HUES48 (cell line): ENCODE measurements around the gene KCNJ16.

Source experiments
- H3K27ac ChIP-seq: one replicate; pipeline ENCODE4 v1.7.0; 2013; ENCODE audit warnings: low read depth, low read length, inconsistent platforms
- H3K27me3 ChIP-seq: 2 replicates; pipeline ENCODE4 v1.6.1; 2013; ENCODE audit warnings: mild to moderate bottlenecking, low read length; ENCODE audit not compliant: control insufficient read depth, insufficient read depth
- H3K36me3 ChIP-seq: 2 replicates; pipeline ENCODE4 v1.6.1; 2013; ENCODE audit warnings: low read length; ENCODE audit not compliant: control insufficient read depth, insufficient read depth
- H3K4me1 ChIP-seq: 2 replicates; pipeline ENCODE4 v1.6.1; 2013; ENCODE audit warnings: mild to moderate bottlenecking, low read length; ENCODE audit not compliant: control insufficient read depth, insufficient read depth
- H3K4me3 ChIP-seq: 2 replicates; pipeline ENCODE4 v1.5.1; 2013; ENCODE audit warnings: mild to moderate bottlenecking, low read depth, low read length
- H3K9ac ChIP-seq: 2 replicates; pipeline ENCODE4 v1.6.1; 2013; ENCODE audit warnings: mild to moderate bottlenecking, low read depth, low read length, moderate library complexity
- H3K9me3 ChIP-seq: 2 replicates; pipeline ENCODE4 v1.6.1; 2013; ENCODE audit warnings: low read length; ENCODE audit not compliant: control insufficient read depth, insufficient read depth

KCNJ16 gene

GRCh38 chr17:70157151-70157550 is 82.1 kb downstream of the KCNJ16 start:
- Histone ChIP-seq H3K4me3 (no peak overlapping the region), H3K27me3 (no peaks in the 10 kb centered on the region), H3K4me1 (no peaks in the 10 kb centered on the region), H3K27ac (no peak overlapping the region), H3K36me3 (no peaks in the 10 kb centered on the region), H3K9me3 (no peaks in the 10 kb centered on the region), H3K9ac (no peak overlapping the region)

GRCh38 chr17:70158180-70158579 is 83.2 kb downstream of the KCNJ16 start:
- H3K4me1 ChIP-seq, result no peaks in the 10 kb centered on the region
- H3K27me3 ChIP-seq, result no peaks in the 10 kb centered on the region
- H3K4me3 ChIP-seq, result no peak overlapping the region
- H3K9me3 ChIP-seq, result no peaks in the 10 kb centered on the region
- H3K9ac ChIP-seq, result no peak overlapping the region
- no peaks in the 10 kb centered on the region for H3K36me3 ChIP-seq
- H3K27ac ChIP-seq, result no peak overlapping the region

GRCh38 chr17:70158591-70158990 is 83.6 kb downstream of the KCNJ16 start:
- H3K27ac ChIP-seq, result no peak overlapping the region
- no peaks in the 10 kb centered on the region for H3K36me3 ChIP-seq
- H3K9ac ChIP-seq, result no peak overlapping the region
- H3K4me1 ChIP-seq, result no peaks in the 10 kb centered on the region
- H3K4me3 ChIP-seq, result no peak overlapping the region
- H3K27me3 ChIP-seq, result no peaks in the 10 kb centered on the region
- H3K9me3 ChIP-seq, result no peaks in the 10 kb centered on the region

- Histone ChIP-seq H3K27ac (no peak overlapping the region), H3K9ac (no peak overlapping the region), H3K4me1 (no peaks in the 10 kb centered on the region), H3K9me3 (no peaks in the 10 kb centered on the region), H3K36me3 (no peaks in the 10 kb centered on the region), H3K4me3 (no peak overlapping the region), H3K27me3 (no peaks in the 10 kb centered on the region)
Measured at GRCh38 chr17:70159980-70160379, 85.0 kb downstream of the KCNJ16 start.

- Histone ChIP-seq H3K36me3 (no peaks in the 10 kb centered on the region), H3K27ac (no peak overlapping the region), H3K27me3 (no peaks in the 10 kb centered on the region), H3K9me3 (no peaks in the 10 kb centered on the region), H3K4me3 (no peak overlapping the region), H3K4me1 (no peaks in the 10 kb centered on the region), H3K9ac (no peak overlapping the region)
Measured at GRCh38 chr17:70161519-70161918, 86.5 kb downstream of the KCNJ16 start.

GRCh38 chr17:70165383-70165782 is 90.4 kb downstream of the KCNJ16 start:
- Histone ChIP-seq H3K4me1 (peaks cover 7% of the 10 kb centered on the region), H3K27ac (no peak overlapping the region), H3K36me3 (no peaks in the 10 kb centered on the region), H3K9ac (no peak overlapping the region), H3K27me3 (peaks cover 26% of the 10 kb centered on the region), H3K4me3 (no peak overlapping the region), H3K9me3 (no peaks in the 10 kb centered on the region)

- H3K9ac ChIP-seq, result no peak overlapping the region
- H3K36me3 ChIP-seq, result no peaks in the 10 kb centered on the region
- H3K27ac ChIP-seq, result no peak overlapping the region
- H3K4me1 ChIP-seq, result peaks cover 13% of the 10 kb centered on the region
- no peak overlapping the region for H3K4me3 ChIP-seq
- H3K27me3 ChIP-seq, result peaks cover 38% of the 10 kb centered on the region
- H3K9me3 ChIP-seq, result no peaks in the 10 kb centered on the region
Measured at GRCh38 chr17:70166615-70167014, 91.6 kb downstream of the KCNJ16 start.

- Histone ChIP-seq H3K9me3 (no peaks in the 10 kb centered on the region), H3K36me3 (no peaks in the 10 kb centered on the region), H3K4me3 (peak overlapping the region; percentile 91), H3K9ac (no peak overlapping the region), H3K4me1 (peaks cover 13% of the 10 kb centered on the region), H3K27ac (no peak overlapping the region), H3K27me3 (peaks cover 38% of the 10 kb centered on the region)
Measured at GRCh38 chr17:70168044-70168976, 93.3 kb downstream of the KCNJ16 start.

GRCh38 chr17:70168977-70169708 is 94.1 kb downstream of the KCNJ16 start, which contains the start of gene KCNJ2:
TSS of gene KCNJ2 (plus strand) at chr17:70169532. CDS start at chr17:70175040, 5,508 bp downstream.
- H3K4me1 ChIP-seq, result peaks cover 13% of the 10 kb centered on the region
- H3K36me3 ChIP-seq, result no peaks in the 10 kb centered on the region
- peaks cover 38% of the 10 kb centered on the region for H3K27me3 ChIP-seq
- no peak within 1 kb of the TSS for H3K9ac ChIP-seq
- no peak within 1 kb of the TSS for H3K27ac ChIP-seq
- H3K4me3 ChIP-seq, result peak within 1 kb of the TSS; percentile 91
- no peaks in the 10 kb centered on the region for H3K9me3 ChIP-seq

GRCh38 chr17:70169709-70170597 is 94.9 kb downstream of the KCNJ16 start:
- Histone ChIP-seq H3K27ac (no peak overlapping the region), H3K4me1 (peaks cover 13% of the 10 kb centered on the region), H3K9ac (no peak overlapping the region), H3K9me3 (no peaks in the 10 kb centered on the region), H3K36me3 (no peaks in the 10 kb centered on the region), H3K27me3 (peaks cover 38% of the 10 kb centered on the region), H3K4me3 (peak overlapping the region; percentile 91)
